Measurements from ENCODE around the gene CIC.

Gene CIC

GRCh38 chr19:42278452-42279154, 9.6 kb downstream of the CIC start:
- DNase-seq = no peak

GRCh38 chr19:42279155-42279901, 10.3 kb downstream of the CIC start:
- no peak for DNase-seq

GRCh38 chr19:42279902-42280814, 11.1 kb downstream of the CIC start:
- DNase-seq = peak; percentile 92

- DNase-seq = no peak
These were observed 11.7 kb downstream of the CIC start for GRCh38 chr19:42280815-42281145.

GRCh38 chr19:42281146-42281826, 12.2 kb downstream of the CIC start:
- DNase-seq = peak; percentile 48

GRCh38 chr19:42281827-42282762, 13.0 kb downstream of the CIC start:
- no peak for DNase-seq

GRCh38 chr19:42282819-42283187, 13.8 kb downstream of the CIC start:
- no peak for DNase-seq

- peak; percentile 97 for DNase-seq
These were observed 14.4 kb downstream of the CIC start for GRCh38 chr19:42283188-42284065.

GRCh38 chr19:42284066-42284501, 15.0 kb downstream of the CIC start:
- peak; percentile 91 for DNase-seq

- DNase-seq = peak; percentile 24
These were observed 15.7 kb downstream of the CIC start for GRCh38 chr19:42284591-42285341.

- no peak for DNase-seq
These were observed 16.5 kb downstream of the CIC start for GRCh38 chr19:42285541-42285941.

- no peak for DNase-seq
These were observed 16.9 kb downstream of the CIC start for GRCh38 chr19:42285988-42286348.

GRCh38 chr19:42286349-42287016, 17.4 kb downstream of the CIC start:
- no peak for DNase-seq

- DNase-seq = no peak
These were observed 18.2 kb downstream of the CIC start for GRCh38 chr19:42287017-42287826.

GRCh38 chr19:42287827-42288107, 18.7 kb downstream of the CIC start:
- no peak for DNase-seq

GRCh38 chr19:42288387-42288786, 19.3 kb downstream of the CIC start:
- DNase-seq = no peak

GRCh38 chr19:42288881-42289555, 20.0 kb downstream of the CIC start:
- no peak for DNase-seq

- DNase-seq = no peak
These were observed 20.5 kb downstream of the CIC start for GRCh38 chr19:42289556-42290041.

Measured in CD4-positive, alpha-beta T cell treated with Interleukin-21 for 1 hour (primary cell).